Hematopoietic multipotent progenitor cell treated with erythropoietin and hydrocortisone succinate and interleukin-3 and kit ligand, for 17 days (in vitro differentiated cells): Measurements from ENCODE around the gene QPRT.
"Not testable (repeated sequence)": the region's sequence is repeated elsewhere in the genome, so short reads cannot be mapped to it uniquely, and the experiment has no call there.

Experiments used
- DNase-seq: peaks from one replicate; pipeline ENCODE4 v3.0.0-alpha.2; 2015; ENCODE audit warnings: low spot score

The QPRT gene

GRCh38 chr16:29663016-29663806 is 15.8 kb upstream of the QPRT start, which contains the start of gene SPN:
SPN (plus strand) TSS chr16:29663247; CDS start chr16:29663729, 482 bp downstream.
- DNase-seq = peak; percentile 63

- no peak for DNase-seq
Observed at GRCh38 chr16:29663807-29664090, 15.2 kb upstream of the QPRT start.

GRCh38 chr16:29664091-29664921 is 14.7 kb upstream of the QPRT start:
- DNase-seq = peak; percentile 70

- DNase-seq = peak; percentile 24
Observed at GRCh38 chr16:29665294-29666077, 13.5 kb upstream of the QPRT start.

- not testable (repeated sequence) for DNase-seq
Observed at GRCh38 chr16:29667322-29667610, 11.7 kb upstream of the QPRT start.

GRCh38 chr16:29667755-29668154 is 11.2 kb upstream of the QPRT start:
- DNase-seq = no peak

- DNase-seq = no peak
Observed at GRCh38 chr16:29668267-29668666, 10.7 kb upstream of the QPRT start.

GRCh38 chr16:29673501-29673900 is 5.5 kb upstream of the QPRT start:
- no peak for DNase-seq

- no peak for DNase-seq
Observed at GRCh38 chr16:29674188-29674587, 4.8 kb upstream of the QPRT start.

- no peak for DNase-seq
Observed at GRCh38 chr16:29675811-29676643, 3.0 kb upstream of the QPRT start.

- no peak for DNase-seq
Observed at GRCh38 chr16:29676989-29677785, 1.8 kb upstream of the QPRT start.

- DNase-seq = no peak
Observed at GRCh38 chr16:29680180-29680598, 1.2 kb downstream of the QPRT start.

GRCh38 chr16:29683543-29684090 is 4.6 kb downstream of the QPRT start:
- no peak for DNase-seq

GRCh38 chr16:29684679-29685078 is 5.7 kb downstream of the QPRT start:
- no peak for DNase-seq

- DNase-seq = no peak
Observed at GRCh38 chr16:29686740-29687332, 7.9 kb downstream of the QPRT start.

GRCh38 chr16:29687755-29688154 is 8.8 kb downstream of the QPRT start:
- DNase-seq = no peak

- DNase-seq = no peak
Observed at GRCh38 chr16:29688172-29688571, 9.2 kb downstream of the QPRT start.

- DNase-seq = not testable (repeated sequence)
Observed at GRCh38 chr16:29689490-29690351, 10.7 kb downstream of the QPRT start.

GRCh38 chr16:29692606-29693005 is 13.6 kb downstream of the QPRT start:
- not testable (repeated sequence) for DNase-seq
